GM23338 (cell line): Measurements from ENCODE around the gene ORM1. TPM values are rescaled to one million over a fixed set of nuclear protein-coding genes. Genes with fewer than 3 reads are reported as not detected.

Experiments used
- ATAC-seq: fragments of 200-7000 bp; cut with Tn5 transposase; 3 replicates; pipeline ENCODE4 v1.9.1; 2020
- DNase-seq: peaks from one replicate; pipeline ENCODE4 v3.0.0-alpha.2; 2015; ENCODE audit warnings: low spot score
- H2AFZ ChIP-seq: fragments of 200-600 bp; sonication (generic); 2 replicates; pipeline ENCODE4 v1.8.0; 2016; ENCODE audit warnings: antibody characterized with exemption, mild to moderate bottlenecking, moderate library complexity
- H3F3A ChIP-seq: fragments of 200-600 bp; sonication (generic); replicated peaks from 2 replicates; pipeline ENCODE4 v1.8.0; 2017; ENCODE audit warnings: antibody characterized with exemption, mixed run types, low read depth
- H3K27ac ChIP-seq: fragments of 200-600 bp; sonication (generic); 2 replicates; pipeline ENCODE4 v1.6.1; 2016; ENCODE audit warnings: low read depth
- H3K27me3 ChIP-seq: fragments of 200-600 bp; sonication (generic); 2 replicates; pipeline ENCODE4 v1.8.0; 2016; ENCODE audit warnings: mild to moderate bottlenecking, mixed run types, moderate library complexity; ENCODE audit not compliant: insufficient read depth
- H3K36me3 ChIP-seq: fragments of 200-600 bp; sonication (generic); 2 replicates; pipeline ENCODE4 v1.8.0; 2016; ENCODE audit warnings: mild to moderate bottlenecking; ENCODE audit not compliant: insufficient read depth
- H3K4me1 ChIP-seq: fragments of 200-600 bp; sonication (generic); 2 replicates; pipeline ENCODE4 v1.8.0; 2016; ENCODE audit warnings: mild to moderate bottlenecking, moderate library complexity; ENCODE audit not compliant: insufficient read depth
- H3K4me2 ChIP-seq: fragments of 200-600 bp; sonication (generic); 2 replicates; pipeline ENCODE4 v1.7.1; 2017; ENCODE audit warnings: mixed run types
- H3K4me3 ChIP-seq: fragments of 200-600 bp; sonication (generic); 2 replicates; pipeline ENCODE4 v1.6.1; 2016; ENCODE audit warnings: mixed run types
- H3K79me2 ChIP-seq: fragments of 200-600 bp; sonication (generic); replicated peaks from 2 replicates; pipeline ENCODE4 v1.8.0; 2017; ENCODE audit warnings: mild to moderate bottlenecking; ENCODE audit not compliant: insufficient read depth
- H3K9me2 ChIP-seq: fragments of 200-600 bp; sonication (generic); 2 replicates; pipeline ENCODE4 v1.8.0; 2017; ENCODE audit not compliant: insufficient read depth
- H4K20me1 ChIP-seq: fragments of 200-600 bp; sonication (generic); replicated peaks from 2 replicates; pipeline ENCODE4 v1.8.0; 2017; ENCODE audit warnings: mild to moderate bottlenecking; ENCODE audit not compliant: insufficient read depth
- H3K27ac Mint-ChIP-seq: 2 replicates; pipeline ENCODE4 v1.8.0; 2020; ENCODE audit warnings: inconsistent platforms, mild to moderate bottlenecking, moderate library complexity, mixed read lengths
- H3K27me3 Mint-ChIP-seq: 3 replicates; pipeline ENCODE4 v1.8.0; 2022; ENCODE audit warnings: low read depth, mild to moderate bottlenecking, moderate library complexity, mixed read lengths, inconsistent platforms; ENCODE audit not compliant: insufficient read depth, poor library complexity
- H3K36me3 Mint-ChIP-seq: 3 replicates; pipeline ENCODE4 v1.8.0; 2021; ENCODE audit warnings: low read depth, mild to moderate bottlenecking, inconsistent platforms, moderate library complexity, mixed read lengths
- H3K4me1 Mint-ChIP-seq: 3 replicates; pipeline ENCODE4 v1.8.0; 2020; ENCODE audit warnings: mild to moderate bottlenecking, inconsistent platforms, mixed read lengths
- H3K4me3 Mint-ChIP-seq: 3 replicates; pipeline ENCODE4 v1.8.0; 2021; ENCODE audit warnings: moderate library complexity, mild to moderate bottlenecking, inconsistent platforms, mixed read lengths
- H3K9me3 Mint-ChIP-seq: 3 replicates; pipeline ENCODE4 v1.8.0; 2020; ENCODE audit warnings: moderate library complexity, mild to moderate bottlenecking, inconsistent platforms, mixed read lengths
- CREB1 ChIP-seq: fragments of 250-450 bp; sonication (Bioruptor Pico); IDR thresholded peaks from 2 replicates; pipeline ENCODE4 v1.5.0; 2020; ENCODE audit warnings: low read depth, mild to moderate bottlenecking, moderate library complexity
- EZH2 ChIP-seq: fragments of 200-600 bp; sonication (generic); IDR thresholded peaks from one replicate; pipeline ENCODE4 v1.8.0; 2017; ENCODE audit warnings: antibody characterized with exemption, mild to moderate bottlenecking, low read depth; ENCODE audit not compliant: unreplicated experiment
- EZH2phosphoT487 ChIP-seq: fragments of 200-600 bp; sonication (generic); IDR thresholded peaks from one replicate; pipeline ENCODE4 v1.8.1; 2018; ENCODE audit warnings: antibody characterized with exemption; ENCODE audit not compliant: unreplicated experiment
- JUNB ChIP-seq: IDR thresholded peaks from one replicate; pipeline ENCODE4 v1.6.1; 2016; ENCODE audit warnings: antibody characterized with exemption; ENCODE audit not compliant: unreplicated experiment
- NANOG ChIP-seq: IDR thresholded peaks from 2 replicates; pipeline ENCODE4 v1.6.1; 2016; ENCODE audit warnings: antibody characterized with exemption, borderline replicate concordance
- POLR2AphosphoS5 ChIP-seq: IDR thresholded peaks from 2 replicates; pipeline ENCODE4 v1.6.1; 2016; ENCODE audit warnings: antibody characterized with exemption, low read depth
- STAT1 ChIP-seq: IDR thresholded peaks from one replicate; pipeline ENCODE4 v1.6.1; 2016; ENCODE audit warnings: antibody characterized with exemption; ENCODE audit not compliant: unreplicated experiment
- ZNF331 ChIP-seq: fragments of 250-450 bp; sonication (Bioruptor Pico); IDR thresholded peaks from 2 replicates; pipeline ENCODE4 v1.5.0; 2020; ENCODE audit warnings: low read depth, mild to moderate bottlenecking, moderate library complexity
- polyA plus RNA-seq: library from polyadenylated mRNA; unstranded; fragments of >200 nt; fragmentation: Nextera tagmentation; extraction: Ambion mirVana; gene quantifications from 2 replicates; pipeline ENCODE4 v1.2.1, GENCODE V29; 2016
- total RNA-seq: library from RNA; depleted of rRNA; stranded (reverse); fragments of >200 nt; shearing (Covaris generic); gene quantifications from 2 replicates; pipeline ENCODE4 v1.2.3, GENCODE V29; 2014
- TF ChIP-seq, protein P1 (sequence below): fragments of 250-450 bp; sonication (Bioruptor Pico); IDR thresholded peaks from 2 replicates; pipeline ENCODE4 v1.5.0; 2020; ENCODE audit warnings: mild to moderate bottlenecking, moderate library complexity
- TF ChIP-seq, protein P2 (sequence below), 2 experiments: fragments of 200-600 bp in 1 of 2; sonication (generic) in 1 of 2; conservative IDR thresholded peaks; 2 replicates each; pipeline versions ENCODE4 v1.5.1 to v1.6.1; 2016 to 2017; ENCODE audit warnings: antibody characterized with exemption in 2 of 2, low read depth in 2 of 2, mild to moderate bottlenecking in 2 of 2, moderate library complexity in 1 of 2
- TF ChIP-seq, protein P3 (sequence below): IDR thresholded peaks from 2 replicates; pipeline ENCODE4 v1.6.1; 2016; ENCODE audit warnings: antibody characterized with exemption
- TF ChIP-seq, protein P4 (sequence below): IDR thresholded peaks from one replicate; pipeline ENCODE4 v1.6.1; 2018; ENCODE audit warnings: antibody characterized with exemption; ENCODE audit not compliant: unreplicated experiment

ORM1 gene
- total and polyA plus RNA-seq, 2 experiments from 2014 or later: not detected

DNA sequence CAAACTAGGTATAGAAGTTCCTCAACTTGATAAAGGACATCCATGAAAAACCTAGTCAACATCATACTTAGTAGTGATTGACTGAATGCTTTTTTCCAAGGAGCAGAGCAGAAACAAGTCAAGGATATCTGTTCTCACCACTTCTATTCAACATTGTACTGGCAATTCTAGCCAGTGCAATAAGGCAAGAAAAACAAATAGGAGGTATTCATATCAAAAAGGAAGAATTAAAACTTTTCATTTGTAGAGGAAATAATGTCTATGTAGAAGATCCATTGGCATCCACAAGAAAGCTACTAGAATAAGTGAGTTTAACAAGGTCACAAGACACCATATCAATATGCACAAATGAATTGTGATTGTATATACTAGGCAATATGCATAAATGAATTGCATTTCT, 28.2 kb upstream of the ORM1 start:
- H3K27ac ChIP-seq: no peak overlapping the region
- no peak overlapping the region for H3K4me3 Mint-ChIP-seq
- H3K9me2 ChIP-seq: no peaks in the 10 kb centered on the region
- no peak overlapping the region for H3K27ac Mint-ChIP-seq
- H3K9me3 Mint-ChIP-seq: peaks cover 19% of the 10 kb centered on the region
- H4K20me1 ChIP-seq: no peaks in the 10 kb centered on the region
- no peaks in the 10 kb centered on the region for H3F3A ChIP-seq
- H3K4me2 ChIP-seq: no peak overlapping the region
- peaks cover 34% of the 10 kb centered on the region for H3K36me3 ChIP-seq
- no peaks in the 10 kb centered on the region for H3K27me3 ChIP-seq
- DNase-seq: no peak
- no peaks in the 10 kb centered on the region for H3K79me2 ChIP-seq
- no peak overlapping the region for H3K4me3 ChIP-seq
- H3K36me3 Mint-ChIP-seq: peaks cover 52% of the 10 kb centered on the region
- H3K27me3 Mint-ChIP-seq: no peaks in the 10 kb centered on the region
- TF ChIP-seq, protein P1, sequence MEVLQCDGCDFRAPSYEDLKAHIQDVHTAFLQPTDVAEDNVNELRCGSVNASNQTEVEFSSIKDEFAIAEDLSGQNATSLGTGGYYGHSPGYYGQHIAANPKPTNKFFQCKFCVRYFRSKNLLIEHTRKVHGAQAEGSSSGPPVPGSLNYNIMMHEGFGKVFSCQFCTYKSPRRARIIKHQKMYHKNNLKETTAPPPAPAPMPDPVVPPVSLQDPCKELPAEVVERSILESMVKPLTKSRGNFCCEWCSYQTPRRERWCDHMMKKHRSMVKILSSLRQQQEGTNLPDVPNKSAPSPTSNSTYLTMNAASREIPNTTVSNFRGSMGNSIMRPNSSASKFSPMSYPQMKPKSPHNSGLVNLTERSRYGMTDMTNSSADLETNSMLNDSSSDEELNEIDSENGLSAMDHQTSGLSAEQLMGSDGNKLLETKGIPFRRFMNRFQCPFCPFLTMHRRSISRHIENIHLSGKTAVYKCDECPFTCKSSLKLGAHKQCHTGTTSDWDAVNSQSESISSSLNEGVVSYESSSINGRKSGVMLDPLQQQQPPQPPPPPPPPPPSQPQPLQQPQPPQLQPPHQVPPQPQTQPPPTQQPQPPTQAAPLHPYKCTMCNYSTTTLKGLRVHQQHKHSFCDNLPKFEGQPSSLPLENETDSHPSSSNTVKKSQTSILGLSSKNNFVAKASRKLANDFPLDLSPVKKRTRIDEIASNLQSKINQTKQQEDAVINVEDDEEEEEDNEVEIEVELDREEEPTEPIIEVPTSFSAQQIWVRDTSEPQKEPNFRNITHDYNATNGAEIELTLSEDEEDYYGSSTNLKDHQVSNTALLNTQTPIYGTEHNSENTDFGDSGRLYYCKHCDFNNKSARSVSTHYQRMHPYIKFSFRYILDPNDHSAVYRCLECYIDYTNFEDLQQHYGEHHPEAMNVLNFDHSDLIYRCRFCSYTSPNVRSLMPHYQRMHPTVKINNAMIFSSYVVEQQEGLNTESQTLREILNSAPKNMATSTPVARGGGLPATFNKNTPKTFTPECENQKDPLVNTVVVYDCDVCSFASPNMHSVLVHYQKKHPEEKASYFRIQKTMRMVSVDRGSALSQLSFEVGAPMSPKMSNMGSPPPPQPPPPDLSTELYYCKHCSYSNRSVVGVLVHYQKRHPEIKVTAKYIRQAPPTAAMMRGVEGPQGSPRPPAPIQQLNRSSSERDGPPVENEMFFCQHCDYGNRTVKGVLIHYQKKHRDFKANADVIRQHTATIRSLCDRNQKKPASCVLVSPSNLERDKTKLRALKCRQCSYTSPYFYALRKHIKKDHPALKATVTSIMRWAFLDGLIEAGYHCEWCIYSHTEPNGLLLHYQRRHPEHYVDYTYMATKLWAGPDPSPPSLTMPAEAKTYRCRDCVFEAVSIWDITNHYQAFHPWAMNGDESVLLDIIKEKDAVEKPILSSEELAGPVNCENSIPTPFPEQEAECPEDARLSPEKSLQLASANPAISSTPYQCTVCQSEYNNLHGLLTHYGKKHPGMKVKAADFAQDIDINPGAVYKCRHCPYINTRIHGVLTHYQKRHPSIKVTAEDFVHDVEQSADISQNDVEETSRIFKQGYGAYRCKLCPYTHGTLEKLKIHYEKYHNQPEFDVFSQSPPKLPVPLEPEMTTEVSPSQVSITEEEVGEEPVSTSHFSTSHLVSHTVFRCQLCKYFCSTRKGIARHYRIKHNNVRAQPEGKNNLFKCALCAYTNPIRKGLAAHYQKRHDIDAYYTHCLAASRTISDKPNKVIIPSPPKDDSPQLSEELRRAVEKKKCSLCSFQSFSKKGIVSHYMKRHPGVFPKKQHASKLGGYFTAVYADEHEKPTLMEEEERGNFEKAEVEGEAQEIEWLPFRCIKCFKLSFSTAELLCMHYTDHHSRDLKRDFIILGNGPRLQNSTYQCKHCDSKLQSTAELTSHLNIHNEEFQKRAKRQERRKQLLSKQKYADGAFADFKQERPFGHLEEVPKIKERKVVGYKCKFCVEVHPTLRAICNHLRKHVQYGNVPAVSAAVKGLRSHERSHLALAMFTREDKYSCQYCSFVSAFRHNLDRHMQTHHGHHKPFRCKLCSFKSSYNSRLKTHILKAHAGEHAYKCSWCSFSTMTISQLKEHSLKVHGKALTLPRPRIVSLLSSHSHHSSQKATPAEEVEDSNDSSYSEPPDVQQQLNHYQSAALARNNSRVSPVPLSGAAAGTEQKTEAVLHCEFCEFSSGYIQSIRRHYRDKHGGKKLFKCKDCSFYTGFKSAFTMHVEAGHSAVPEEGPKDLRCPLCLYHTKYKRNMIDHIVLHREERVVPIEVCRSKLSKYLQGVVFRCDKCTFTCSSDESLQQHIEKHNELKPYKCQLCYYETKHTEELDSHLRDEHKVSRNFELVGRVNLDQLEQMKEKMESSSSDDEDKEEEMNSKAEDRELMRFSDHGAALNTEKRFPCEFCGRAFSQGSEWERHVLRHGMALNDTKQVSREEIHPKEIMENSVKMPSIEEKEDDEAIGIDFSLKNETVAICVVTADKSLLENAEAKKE: no peak
- TF ChIP-seq ZNF331 (CRISPR knock-in tag) (no peak), NANOG (no peak), CREB1 (CRISPR knock-in tag) (no peak), JUNB (no peak), EZH2phosphoT487 (no peak), STAT1 (no peak), EZH2 (no peak), POLR2AphosphoS5 (no peak)
- TF ChIP-seq, protein P2, sequence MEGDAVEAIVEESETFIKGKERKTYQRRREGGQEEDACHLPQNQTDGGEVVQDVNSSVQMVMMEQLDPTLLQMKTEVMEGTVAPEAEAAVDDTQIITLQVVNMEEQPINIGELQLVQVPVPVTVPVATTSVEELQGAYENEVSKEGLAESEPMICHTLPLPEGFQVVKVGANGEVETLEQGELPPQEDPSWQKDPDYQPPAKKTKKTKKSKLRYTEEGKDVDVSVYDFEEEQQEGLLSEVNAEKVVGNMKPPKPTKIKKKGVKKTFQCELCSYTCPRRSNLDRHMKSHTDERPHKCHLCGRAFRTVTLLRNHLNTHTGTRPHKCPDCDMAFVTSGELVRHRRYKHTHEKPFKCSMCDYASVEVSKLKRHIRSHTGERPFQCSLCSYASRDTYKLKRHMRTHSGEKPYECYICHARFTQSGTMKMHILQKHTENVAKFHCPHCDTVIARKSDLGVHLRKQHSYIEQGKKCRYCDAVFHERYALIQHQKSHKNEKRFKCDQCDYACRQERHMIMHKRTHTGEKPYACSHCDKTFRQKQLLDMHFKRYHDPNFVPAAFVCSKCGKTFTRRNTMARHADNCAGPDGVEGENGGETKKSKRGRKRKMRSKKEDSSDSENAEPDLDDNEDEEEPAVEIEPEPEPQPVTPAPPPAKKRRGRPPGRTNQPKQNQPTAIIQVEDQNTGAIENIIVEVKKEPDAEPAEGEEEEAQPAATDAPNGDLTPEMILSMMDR (conservative IDR thresholded peaks at IDR 0.05; ENCODE audit: low read depth in 2 of 2): no peak
- TF ChIP-seq, protein P3, sequence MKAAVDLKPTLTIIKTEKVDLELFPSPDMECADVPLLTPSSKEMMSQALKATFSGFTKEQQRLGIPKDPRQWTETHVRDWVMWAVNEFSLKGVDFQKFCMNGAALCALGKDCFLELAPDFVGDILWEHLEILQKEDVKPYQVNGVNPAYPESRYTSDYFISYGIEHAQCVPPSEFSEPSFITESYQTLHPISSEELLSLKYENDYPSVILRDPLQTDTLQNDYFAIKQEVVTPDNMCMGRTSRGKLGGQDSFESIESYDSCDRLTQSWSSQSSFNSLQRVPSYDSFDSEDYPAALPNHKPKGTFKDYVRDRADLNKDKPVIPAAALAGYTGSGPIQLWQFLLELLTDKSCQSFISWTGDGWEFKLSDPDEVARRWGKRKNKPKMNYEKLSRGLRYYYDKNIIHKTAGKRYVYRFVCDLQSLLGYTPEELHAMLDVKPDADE: no peak
- TF ChIP-seq, protein P4, sequence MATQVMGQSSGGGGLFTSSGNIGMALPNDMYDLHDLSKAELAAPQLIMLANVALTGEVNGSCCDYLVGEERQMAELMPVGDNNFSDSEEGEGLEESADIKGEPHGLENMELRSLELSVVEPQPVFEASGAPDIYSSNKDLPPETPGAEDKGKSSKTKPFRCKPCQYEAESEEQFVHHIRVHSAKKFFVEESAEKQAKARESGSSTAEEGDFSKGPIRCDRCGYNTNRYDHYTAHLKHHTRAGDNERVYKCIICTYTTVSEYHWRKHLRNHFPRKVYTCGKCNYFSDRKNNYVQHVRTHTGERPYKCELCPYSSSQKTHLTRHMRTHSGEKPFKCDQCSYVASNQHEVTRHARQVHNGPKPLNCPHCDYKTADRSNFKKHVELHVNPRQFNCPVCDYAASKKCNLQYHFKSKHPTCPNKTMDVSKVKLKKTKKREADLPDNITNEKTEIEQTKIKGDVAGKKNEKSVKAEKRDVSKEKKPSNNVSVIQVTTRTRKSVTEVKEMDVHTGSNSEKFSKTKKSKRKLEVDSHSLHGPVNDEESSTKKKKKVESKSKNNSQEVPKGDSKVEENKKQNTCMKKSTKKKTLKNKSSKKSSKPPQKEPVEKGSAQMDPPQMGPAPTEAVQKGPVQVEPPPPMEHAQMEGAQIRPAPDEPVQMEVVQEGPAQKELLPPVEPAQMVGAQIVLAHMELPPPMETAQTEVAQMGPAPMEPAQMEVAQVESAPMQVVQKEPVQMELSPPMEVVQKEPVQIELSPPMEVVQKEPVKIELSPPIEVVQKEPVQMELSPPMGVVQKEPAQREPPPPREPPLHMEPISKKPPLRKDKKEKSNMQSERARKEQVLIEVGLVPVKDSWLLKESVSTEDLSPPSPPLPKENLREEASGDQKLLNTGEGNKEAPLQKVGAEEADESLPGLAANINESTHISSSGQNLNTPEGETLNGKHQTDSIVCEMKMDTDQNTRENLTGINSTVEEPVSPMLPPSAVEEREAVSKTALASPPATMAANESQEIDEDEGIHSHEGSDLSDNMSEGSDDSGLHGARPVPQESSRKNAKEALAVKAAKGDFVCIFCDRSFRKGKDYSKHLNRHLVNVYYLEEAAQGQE: no peak
- H3K4me1 Mint-ChIP-seq: peaks cover 2% of the 10 kb centered on the region; the same call in 1 of the 3 replicates
- no peak overlapping the region for H2AFZ ChIP-seq
- ATAC-seq: no peak
- H3K4me1 ChIP-seq: no peaks in the 10 kb centered on the region
